ENCODE data around the gene BMPR2. TPM values are rescaled to one million over a fixed set of nuclear protein-coding genes. Genes with fewer than 3 reads are reported as not detected.

Gene BMPR2
- total RNA-seq, 1 donor, result 44.2 TPM

GRCh38 chr2:202442882-202443281 is 66.8 kb downstream of the BMPR2 start:
- Histone ChIP-seq H3K36me3 (ENCODE audit: insufficient read depth, low read length) (no peaks in the 10 kb centered on the region), H3K27me3 (ENCODE audit: insufficient read depth, low read length) (no peaks in the 10 kb centered on the region), H3K4me1 (ENCODE audit: insufficient read depth, low read length) (no peaks in the 10 kb centered on the region), H4K20me1 (ENCODE audit: insufficient read depth, low read length) (peaks cover 8% of the 10 kb centered on the region), H3K4me3 (ENCODE audit: insufficient read depth, low read length) (no peak overlapping the region), H3K4me2 (ENCODE audit: insufficient read depth, low read length) (no peak overlapping the region), H3K9me3 (ENCODE audit: low read depth, low read length) (no peaks in the 10 kb centered on the region), H3K79me2 (ENCODE audit: insufficient read depth, low read length) (peaks cover 48% of the 10 kb centered on the region), H2AFZ (ENCODE audit: low read length) (no peak overlapping the region), H3K27ac (ENCODE audit: low read depth, low read length) (no peak overlapping the region)
- DNase-seq (ENCODE audit: insufficient read length, low spot score, missing footprints), result no peak
- no peak for TF ChIP-seq CTCF (IDR thresholded peaks at IDR 0.05; ENCODE audit: extremely low read depth, low read depth, low read length)

- H3K27me3 ChIP-seq (ENCODE audit: insufficient read depth, low read length), result no peaks in the 10 kb centered on the region
- no peaks in the 10 kb centered on the region for H3K9me3 ChIP-seq (ENCODE audit: low read depth, low read length)
- peaks cover 2% of the 10 kb centered on the region for H4K20me1 ChIP-seq (ENCODE audit: insufficient read depth, low read length)
- H3K4me3 ChIP-seq (ENCODE audit: insufficient read depth, low read length), result no peak overlapping the region
- no peaks in the 10 kb centered on the region for H3K36me3 ChIP-seq (ENCODE audit: insufficient read depth, low read length)
- no peak overlapping the region for H3K4me2 ChIP-seq (ENCODE audit: insufficient read depth, low read length)
- no peak overlapping the region for H3K27ac ChIP-seq (ENCODE audit: low read depth, low read length)
- no peak overlapping the region for H2AFZ ChIP-seq (ENCODE audit: low read length)
- no peak for TF ChIP-seq CTCF (IDR thresholded peaks at IDR 0.05; ENCODE audit: extremely low read depth, low read depth, low read length)
- peaks cover 45% of the 10 kb centered on the region for H3K79me2 ChIP-seq (ENCODE audit: insufficient read depth, low read length)
- DNase-seq (ENCODE audit: insufficient read length, low spot score, missing footprints), result no peak
- H3K4me1 ChIP-seq (ENCODE audit: insufficient read depth, low read length), result no peaks in the 10 kb centered on the region
Observed at GRCh38 chr2:202444000-202444399, 67.9 kb downstream of the BMPR2 start.

DNA sequence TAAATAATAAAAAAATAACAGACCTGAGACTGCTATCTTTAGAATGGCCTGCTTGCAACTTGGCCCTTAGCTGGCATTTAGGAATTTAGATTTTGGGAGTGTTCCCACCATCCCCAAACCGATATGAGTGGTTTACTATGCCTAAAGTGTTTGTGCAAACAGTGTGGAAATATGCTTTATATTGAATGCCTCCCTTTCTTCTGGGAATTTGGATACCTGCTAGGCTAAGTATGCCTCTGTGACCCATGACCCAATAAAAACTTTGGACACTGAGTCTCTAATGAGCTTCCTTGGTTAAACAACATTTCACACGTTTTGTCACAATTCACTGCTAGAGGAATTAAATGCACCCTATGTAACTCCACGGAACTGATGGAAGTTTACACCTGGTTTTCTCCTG is 73.2 kb downstream of the BMPR2 start:
- Histone ChIP-seq H4K20me1 (ENCODE audit: insufficient read depth, low read length) (peaks cover 22% of the 10 kb centered on the region), H3K79me2 (ENCODE audit: insufficient read depth, low read length) (peaks cover 49% of the 10 kb centered on the region), H3K27ac (ENCODE audit: low read depth, low read length) (no peak overlapping the region), H2AFZ (ENCODE audit: low read length) (no peak overlapping the region), H3K36me3 (ENCODE audit: insufficient read depth, low read length) (no peaks in the 10 kb centered on the region), H3K4me2 (ENCODE audit: insufficient read depth, low read length) (no peak overlapping the region), H3K9me3 (ENCODE audit: low read depth, low read length) (no peaks in the 10 kb centered on the region), H3K4me1 (ENCODE audit: insufficient read depth, low read length) (no peaks in the 10 kb centered on the region), H3K4me3 (ENCODE audit: insufficient read depth, low read length) (no peak overlapping the region), H3K27me3 (ENCODE audit: insufficient read depth, low read length) (no peaks in the 10 kb centered on the region)
- no peak for TF ChIP-seq CTCF (IDR thresholded peaks at IDR 0.05; ENCODE audit: extremely low read depth, low read depth, low read length)
- no peak for DNase-seq (ENCODE audit: insufficient read length, low spot score, missing footprints)

DNA sequence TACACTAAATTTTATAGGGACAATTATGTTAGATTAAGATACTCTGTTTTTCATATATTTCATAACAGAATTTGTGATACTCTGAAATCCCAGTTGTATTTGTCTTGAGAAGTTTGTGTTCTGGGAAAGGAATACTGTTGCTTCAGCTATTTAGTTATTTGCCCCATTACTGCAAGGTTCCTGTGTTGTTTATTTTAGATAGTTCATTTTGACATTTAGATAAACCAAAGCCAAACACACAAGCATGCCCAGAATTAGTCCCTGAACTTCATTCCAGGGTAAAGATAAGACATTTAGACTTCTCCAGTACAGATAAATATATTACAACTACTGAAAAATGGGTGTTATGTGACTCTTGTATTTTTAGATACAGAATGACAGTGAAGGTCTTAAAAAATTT is 74.7 kb downstream of the BMPR2 start:
- Histone ChIP-seq H3K4me3 (ENCODE audit: insufficient read depth, low read length) (no peak overlapping the region), H3K27me3 (ENCODE audit: insufficient read depth, low read length) (no peaks in the 10 kb centered on the region), H3K27ac (ENCODE audit: low read depth, low read length) (no peak overlapping the region), H4K20me1 (ENCODE audit: insufficient read depth, low read length) (peaks cover 22% of the 10 kb centered on the region), H3K79me2 (ENCODE audit: insufficient read depth, low read length) (peaks cover 52% of the 10 kb centered on the region), H3K9me3 (ENCODE audit: low read depth, low read length) (no peaks in the 10 kb centered on the region), H3K36me3 (ENCODE audit: insufficient read depth, low read length) (no peaks in the 10 kb centered on the region), H3K4me1 (ENCODE audit: insufficient read depth, low read length) (no peaks in the 10 kb centered on the region), H2AFZ (ENCODE audit: low read length) (no peak overlapping the region), H3K4me2 (ENCODE audit: insufficient read depth, low read length) (no peak overlapping the region)
- TF ChIP-seq CTCF (IDR thresholded peaks at IDR 0.05; ENCODE audit: extremely low read depth, low read depth, low read length), result no peak
- no peak for DNase-seq (ENCODE audit: insufficient read length, low spot score, missing footprints)

All from osteoblast (primary cell).